Stomach (tissue), 9 donors: ENCODE results near the gene MED13L. TPM values are rescaled to one million over a fixed set of nuclear protein-coding genes. Genes with fewer than 3 reads are reported as not detected.

Experiments
- DNase-seq, 2 donors: peaks; one replicate each; pipeline versions ENCODE4 v3.0.0 to v3.0.0-alpha.2; 2013 to 2019
- H3K27ac ChIP-seq, 5 donors: fragments of 200-600 bp in 4 of 5; sonication (generic) in 4 of 5; one replicate each; pipeline ENCODE4 v1.5.1; 2013 to 2019; ENCODE audit warnings: mild to moderate bottlenecking in 1 of 5, moderate library complexity in 1 of 5
- H3K27me3 ChIP-seq, 3 donors: fragments of 200-600 bp; sonication (generic); one replicate each; pipeline ENCODE4 v1.5.1; 2017 to 2019; ENCODE audit warnings: mixed run types in 1 of 3
- H3K36me3 ChIP-seq, 4 donors: fragments of 200-600 bp; sonication (generic); 1 replicate in 3 of 4; 2 replicates in 1 of 4; pipeline ENCODE4 v1.5.1; 2016 to 2019
- H3K4me1 ChIP-seq, 4 donors: fragments of 200-600 bp; sonication (generic); one replicate each; pipeline ENCODE4 v1.5.1; 2016 to 2019
- H3K4me3 ChIP-seq, 4 donors: fragments of 200-600 bp; sonication (generic) in 3 of 4; one replicate each; pipeline ENCODE4 v1.5.1; 2016 to 2019; ENCODE audit warnings: mild to moderate bottlenecking in 1 of 4
- H3K9me3 ChIP-seq, 4 donors: fragments of 200-600 bp; sonication (generic); one replicate each; pipeline ENCODE4 v1.5.1; 2016 to 2019
- CTCF ChIP-seq, 7 experiments: fragments of 450-650 bp in 4 of 7; fragments of 200-600 bp in 3 of 7; sonication (generic) in 3 of 7; IDR thresholded peaks; one replicate each; pipeline ENCODE4 v1.5.1; 2016 to 2019; ENCODE audit warnings: antibody characterized with exemption in 7 of 7, control low read depth in 2 of 7, mild to moderate bottlenecking in 1 of 7
- EP300 ChIP-seq: sonication (generic); formaldehyde crosslinking; IDR thresholded peaks from one replicate; pipeline ENCODE4 v1.6.1; 2017; ENCODE audit warnings: antibody characterized with exemption
- POLR2A ChIP-seq, 4 donors: fragments of 450-650 bp; IDR thresholded peaks; one replicate each; pipeline ENCODE4 v1.6.1; 2016; ENCODE audit warnings: antibody characterized with exemption in 4 of 4, control low read depth in 2 of 4, mild to moderate bottlenecking in 1 of 4, moderate library complexity in 1 of 4
- POLR2AphosphoS5 ChIP-seq, 3 donors: sonication (generic); formaldehyde crosslinking; IDR thresholded peaks; one replicate each; pipeline ENCODE4 v1.6.1; 2016; ENCODE audit warnings: antibody characterized with exemption in 3 of 3
- WGBS, 5 donors: extraction: QIAGEN DNeasy Blood & Tissue Kit in 3 of 5; methylation state at CpG; one replicate each; pipeline versions ENCODE4 v1.1.5 to v1.1.7; 2013 to 2018; 5-methylcytosine and 5-hydroxymethylcytosine counted together
- intact Hi-C: fragments of 100-400 bp; cut with DNase I; formaldehyde crosslinking; loops from one replicate; pipeline ENCODE4 v1.15.1; 2023; ENCODE audit warnings: low total_unique reads
- polyA plus RNA-seq, 3 donors: library from polyadenylated mRNA; stranded (reverse); fragments of 200-250 nt; gene quantifications; one replicate each; pipeline ENCODE4 v1.2.3, GENCODE V29; 2013
- total RNA-seq, 5 donors: library from RNA; depleted of rRNA; stranded (reverse); fragments of >200 nt; gene quantifications; one replicate each; pipeline versions ENCODE4 v1.1.0 to v1.2.3, GENCODE V29; 2014 to 2016
- donor health status: healthy with polysubstance abuse.
- donor health status: Bipolar disorder and iron deficiency.
- donor health status: healthy.

The MED13L gene
- total and polyA plus RNA-seq, 8 donors, result 10.4 to 305 (median 72.7) TPM

GRCh38 chr12:116280595-116281290 lies 3.2 kb upstream of the MED13L start:
- Histone ChIP-seq H3K9me3 (no peaks in the 10 kb centered on the region), H3K4me1 (peaks cover 0 to 32% (median 7%) of the 10 kb centered on the region in 4 donors), H3K4me3 (no peak overlapping the region), H3K27me3 (no peaks in the 10 kb centered on the region), H3K36me3 (no peaks in the 10 kb centered on the region), H3K27ac (no peak overlapping the region)
- TF ChIP-seq POLR2AphosphoS5 (IDR thresholded peaks at IDR 0.05), result no peak
- no peak for TF ChIP-seq CTCF (IDR thresholded peaks at IDR 0.05)
- no peak for TF ChIP-seq POLR2A (IDR thresholded peaks at IDR 0.05)
- no peak for TF ChIP-seq EP300
- 56 to 76% (median 69%) methylated on average over 5 of the region's 5 CpGs for WGBS, 5 donors
- intact Hi-C loops, result no loop called here
- no peak for DNase-seq

GRCh38 chr12:116278667-116279066 lies 1.2 kb upstream of the MED13L start:
- H3K27me3 ChIP-seq, result no peaks in the 10 kb centered on the region
- H3K4me3 ChIP-seq, result no peak overlapping the region
- WGBS, 5 donors, result 86 to 94% (median 88%) methylated on average over 10 of the region's 10 CpGs
- H3K4me1 ChIP-seq, result peaks cover 10 to 49% (median 26%) of the 10 kb centered on the region in 4 donors
- intact Hi-C loops, result loop anchor here (5.0 kb wide), 1 partner anchor 324 kb away; no protein-coding TSS in a partner anchor
- H3K36me3 ChIP-seq, result no peaks in the 10 kb centered on the region
- TF ChIP-seq POLR2A (IDR thresholded peaks at IDR 0.05) (no peak), EP300 (no peak), CTCF (IDR thresholded peaks at IDR 0.05) (no peak), POLR2AphosphoS5 (IDR thresholded peaks at IDR 0.05) (no peak)
- no peaks in the 10 kb centered on the region for H3K9me3 ChIP-seq
- H3K27ac ChIP-seq, result no peak overlapping the region
- no peak for DNase-seq

GRCh38 chr12:116278279-116278626 lies 760 bp upstream of the MED13L start:
- intact Hi-C loops, result loop anchor here (5.0 kb wide), 1 partner anchor 324 kb away; no protein-coding TSS in a partner anchor

More at GRCh38 chr12:116278279-116278626, 760 bp upstream of the MED13L start:
- H3K27ac ChIP-seq, result peak overlapping the region in 4 of 5 donors; percentile 60 to 100 (median 96)
- no peaks in the 10 kb centered on the region for H3K9me3 ChIP-seq
- H3K27me3 ChIP-seq, result no peaks in the 10 kb centered on the region
- WGBS, 5 donors, result 50 to 63% (median 54%) methylated on average over 8 of the region's 8 CpGs
- peaks cover 10 to 50% (median 29%) of the 10 kb centered on the region in 4 donors for H3K4me1 ChIP-seq
- peak overlapping the region; percentile 67 to 85 (median 78) for H3K4me3 ChIP-seq
- TF ChIP-seq POLR2AphosphoS5 (IDR thresholded peaks at IDR 0.05) (no peak), POLR2A (IDR thresholded peaks at IDR 0.05) (no peak), EP300 (no peak), CTCF (IDR thresholded peaks at IDR 0.05) (no peak)
- H3K36me3 ChIP-seq, result no peaks in the 10 kb centered on the region
- no peak for DNase-seq
